DOHH2 (cell line): ENCODE data around the gene GIMAP8.

Experiments used
- CTCF ChIP-seq: fragments of 200-600 bp; sonication (generic); IDR thresholded peaks from one replicate; pipeline ENCODE4 v1.5.1; 2014; ENCODE audit warnings: antibody characterized with exemption, mild to moderate bottlenecking, low read depth, low read length; ENCODE audit not compliant: poor library complexity, severe bottlenecking
- EZH2phosphoT487 ChIP-seq: fragments of 200-600 bp; sonication (generic); IDR thresholded peaks from 2 replicates; pipeline ENCODE4 v1.6.1; 2017; ENCODE audit warnings: borderline replicate concordance, mild to moderate bottlenecking, antibody characterized with exemption, low read length, moderate library complexity, mixed read lengths

GRCh38 chr7:150520145-150520544, 69.7 kb downstream of the GIMAP8 start:
- TF ChIP-seq CTCF (no peak), EZH2phosphoT487 (no peak)
